ENCODE results near the gene CGAS.
"Not testable (repeated sequence)": the region's sequence is repeated elsewhere in the genome, so short reads cannot be mapped to it uniquely, and the experiment has no call there.

CGAS gene

DNA sequence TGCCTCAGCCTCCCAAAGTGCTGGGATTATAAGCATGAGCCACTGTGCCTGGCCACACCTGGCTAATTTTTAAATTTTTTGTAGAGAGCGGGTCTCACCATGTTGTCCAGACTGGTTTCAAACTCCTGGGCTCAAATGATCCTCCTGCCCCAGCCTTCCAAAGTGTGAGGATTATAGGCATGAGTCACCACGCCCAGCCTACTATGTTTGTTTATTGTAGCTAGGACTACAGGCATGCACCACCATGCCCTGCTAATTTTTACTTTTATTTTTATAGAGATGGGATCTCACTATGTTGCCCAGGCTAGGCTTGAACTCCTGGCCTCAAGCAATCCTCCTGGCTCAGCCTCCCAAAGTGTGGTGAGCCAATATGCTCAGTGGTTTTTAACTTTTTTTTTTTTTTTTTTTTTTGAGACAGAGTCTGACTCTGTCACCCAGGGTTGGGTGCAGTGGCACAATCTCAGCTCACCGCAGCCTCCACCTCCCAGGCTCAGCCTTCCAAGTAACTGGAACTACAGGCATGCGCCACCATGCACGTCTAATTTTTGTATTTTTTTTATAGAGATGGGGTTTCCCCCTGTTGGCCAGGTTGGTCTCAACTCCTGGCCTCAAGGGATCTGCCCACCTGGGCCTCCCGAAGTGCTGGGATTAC lies 69.5 kb downstream of the CGAS start:
- no peak overlapping the region for H3K27ac ChIP-seq

DNA sequence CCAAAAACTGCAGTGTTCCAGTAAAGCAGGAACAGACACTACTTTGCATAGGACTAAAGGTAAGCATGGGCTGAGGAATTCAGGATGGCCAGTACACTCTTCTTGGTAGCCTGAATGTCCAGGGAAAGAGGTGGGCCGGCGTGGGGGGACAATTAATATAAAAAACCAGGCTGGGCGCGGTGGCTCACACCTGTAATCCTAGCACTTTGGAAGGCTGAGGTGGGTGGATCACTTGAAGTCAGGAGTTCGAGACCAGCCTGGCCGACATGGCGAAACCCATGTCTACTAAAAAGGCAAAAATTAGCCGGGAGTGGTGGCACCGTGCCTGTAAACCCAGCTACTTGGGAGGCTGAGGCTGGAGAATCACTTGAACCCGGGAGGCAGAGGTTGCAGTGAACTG lies 70.6 kb downstream of the CGAS start:
- not testable (repeated sequence) for H3K27ac ChIP-seq

More for the DNA sequence above, 69.5 kb downstream of the CGAS start:
- TF ChIP-seq, protein P1, sequence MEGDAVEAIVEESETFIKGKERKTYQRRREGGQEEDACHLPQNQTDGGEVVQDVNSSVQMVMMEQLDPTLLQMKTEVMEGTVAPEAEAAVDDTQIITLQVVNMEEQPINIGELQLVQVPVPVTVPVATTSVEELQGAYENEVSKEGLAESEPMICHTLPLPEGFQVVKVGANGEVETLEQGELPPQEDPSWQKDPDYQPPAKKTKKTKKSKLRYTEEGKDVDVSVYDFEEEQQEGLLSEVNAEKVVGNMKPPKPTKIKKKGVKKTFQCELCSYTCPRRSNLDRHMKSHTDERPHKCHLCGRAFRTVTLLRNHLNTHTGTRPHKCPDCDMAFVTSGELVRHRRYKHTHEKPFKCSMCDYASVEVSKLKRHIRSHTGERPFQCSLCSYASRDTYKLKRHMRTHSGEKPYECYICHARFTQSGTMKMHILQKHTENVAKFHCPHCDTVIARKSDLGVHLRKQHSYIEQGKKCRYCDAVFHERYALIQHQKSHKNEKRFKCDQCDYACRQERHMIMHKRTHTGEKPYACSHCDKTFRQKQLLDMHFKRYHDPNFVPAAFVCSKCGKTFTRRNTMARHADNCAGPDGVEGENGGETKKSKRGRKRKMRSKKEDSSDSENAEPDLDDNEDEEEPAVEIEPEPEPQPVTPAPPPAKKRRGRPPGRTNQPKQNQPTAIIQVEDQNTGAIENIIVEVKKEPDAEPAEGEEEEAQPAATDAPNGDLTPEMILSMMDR (conservative IDR thresholded peaks at IDR 0.05): no peak

DNA sequence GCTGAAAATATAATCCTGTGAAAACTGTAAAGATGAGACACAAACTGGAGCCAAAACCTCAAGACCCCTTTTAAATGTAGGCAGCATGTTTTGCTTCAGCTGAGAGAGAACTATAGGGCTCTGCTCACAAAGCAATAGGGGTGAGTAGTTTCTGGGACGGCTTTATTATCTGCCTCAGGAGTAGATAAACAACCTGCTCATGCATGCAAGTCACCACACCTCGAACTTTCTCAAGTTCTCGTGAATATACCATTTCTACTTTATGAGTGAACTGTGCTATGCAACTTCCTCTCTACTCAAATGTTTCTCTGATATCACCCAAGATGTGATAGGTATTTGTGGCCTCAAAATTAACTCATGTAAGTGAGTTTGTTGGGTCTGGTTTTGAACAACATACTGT lies 74.9 kb downstream of the CGAS start:
- no peak overlapping the region for H3K27ac ChIP-seq
- TF ChIP-seq, protein P1 (conservative IDR thresholded peaks at IDR 0.05): no peak

DNA sequence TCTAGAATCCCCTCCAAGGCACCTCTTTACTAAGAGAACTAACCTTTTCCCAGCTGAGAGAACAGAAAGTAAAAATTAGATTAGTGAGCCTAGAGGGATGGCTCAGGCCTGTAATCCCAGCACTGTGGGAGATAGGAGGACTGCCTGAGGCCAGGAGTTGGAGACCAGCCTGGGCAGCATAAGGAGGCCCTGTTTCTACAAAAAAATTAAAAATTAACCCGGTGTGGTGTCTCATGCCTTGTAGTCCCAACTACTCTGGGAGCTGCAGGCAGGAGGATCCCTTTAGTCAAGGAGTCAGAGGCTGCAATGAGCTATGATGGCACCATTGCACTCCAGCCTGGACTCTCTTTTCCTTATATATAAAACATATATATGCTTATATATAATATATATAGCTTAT lies 76.9 kb downstream of the CGAS start:
- TF ChIP-seq, protein P1 (conservative IDR thresholded peaks at IDR 0.05): no peak
- no peak overlapping the region for H3K27ac ChIP-seq
